ENCODE data around the gene MCL1. TPM values are rescaled to one million over a fixed set of nuclear protein-coding genes. Genes with fewer than 3 reads are reported as not detected.

MCL1 gene
- total and polyA plus RNA-seq, 2 of the 13 experiments (the other 11 are each of a cell fraction or from before 2014, with no cell fraction given) = 69.5 to 125 TPM

DNA sequence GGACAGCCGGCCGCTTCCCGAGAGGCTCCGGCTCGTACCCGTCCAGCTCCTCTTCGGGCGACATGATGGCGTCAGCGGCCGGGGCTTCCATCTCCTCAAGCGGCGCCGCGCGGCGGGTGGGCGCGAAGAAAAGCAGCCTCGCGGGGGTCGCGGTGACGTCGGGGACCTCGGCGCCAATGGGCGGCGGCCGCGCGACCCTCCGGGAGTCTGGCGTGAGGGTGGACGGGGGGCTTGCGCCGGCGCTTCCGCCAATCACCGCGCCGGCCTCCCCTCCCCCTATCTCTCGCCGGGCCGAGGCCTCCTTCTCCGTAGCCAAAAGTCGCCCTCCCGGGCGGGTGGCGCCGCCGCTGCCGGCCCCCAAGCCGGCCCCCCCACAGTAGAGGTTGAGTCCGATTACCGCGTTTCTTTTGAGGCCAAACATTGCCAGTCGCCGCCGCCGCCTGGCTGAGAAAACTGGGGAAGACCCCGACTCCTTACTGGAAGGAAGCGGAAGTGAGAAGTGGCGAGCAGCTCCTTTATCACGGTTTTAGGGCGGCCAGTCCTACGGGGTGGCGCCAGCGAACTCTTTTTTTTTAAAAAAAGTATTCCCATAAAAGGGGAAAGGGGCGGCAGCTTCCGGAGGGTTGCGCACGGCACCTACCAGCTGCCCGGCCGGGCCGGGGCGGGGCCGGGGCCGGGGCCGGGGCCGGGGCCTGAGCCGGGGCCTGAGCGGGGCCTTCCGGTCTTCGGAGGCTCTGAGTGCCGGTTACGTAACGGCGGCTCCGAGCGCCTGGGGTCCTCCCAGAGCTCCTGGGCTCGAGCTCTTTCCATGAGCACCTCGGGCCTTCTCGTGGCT lies at the start of gene MCL1 (continued):
- 0 out of 2 replicates have a peak, but pooled peaks have one; percentile 34 for TF ChIP-seq ZBTB49 (CRISPR knock-in tag; IDR thresholded peaks at IDR 0.05; ENCODE audit: borderline replicate concordance)
- TF ChIP-seq ATF7 (IDR thresholded peaks at IDR 0.05) = no peak
- TF ChIP-seq ATF7 (CRISPR knock-in tag; IDR thresholded peaks at IDR 0.05) = 0 out of 2 replicates have a peak, but pooled peaks have one; percentile 57
- TF ChIP-seq ZGPAT (CRISPR knock-in tag; IDR thresholded peaks at IDR 0.05) = peak; percentile 89
- peak; percentile 65; the same call in 1 of the 2 replicates for TF ChIP-seq ZMYM4 (CRISPR knock-in tag; IDR thresholded peaks at IDR 0.05)
- no peak for TF ChIP-seq ZNF83 (CRISPR knock-in tag; IDR thresholded peaks at IDR 0.05; ENCODE audit: borderline replicate concordance)
- TF ChIP-seq ARID4A (CRISPR knock-in tag; IDR thresholded peaks at IDR 0.05; ENCODE audit: borderline replicate concordance) = peak; percentile 78; the same call in 1 of the 2 replicates
- peak; percentile 37 for TF ChIP-seq HNRNPLL (IDR thresholded peaks at IDR 0.05; ENCODE audit: low read depth, low read length, poor library complexity, severe bottlenecking)
- peak; percentile 85; the same call in 1 of the 2 replicates for TF ChIP-seq SATB2 (CRISPR knock-in tag; IDR thresholded peaks at IDR 0.05)
- TF ChIP-seq ZNF24 (IDR thresholded peaks at IDR 0.05) = 0 out of 2 replicates have a peak, but pooled peaks have one; percentile 37
- peak; percentile 87; the same call in 1 of the 2 replicates for TF ChIP-seq ZFP82 (CRISPR knock-in tag; IDR thresholded peaks at IDR 0.05; ENCODE audit: borderline replicate concordance)
- TF ChIP-seq ISL2 (CRISPR knock-in tag; IDR thresholded peaks at IDR 0.05) = 0 out of 2 replicates have a peak, but pooled peaks have one; percentile 22
- TF ChIP-seq, protein P1, sequence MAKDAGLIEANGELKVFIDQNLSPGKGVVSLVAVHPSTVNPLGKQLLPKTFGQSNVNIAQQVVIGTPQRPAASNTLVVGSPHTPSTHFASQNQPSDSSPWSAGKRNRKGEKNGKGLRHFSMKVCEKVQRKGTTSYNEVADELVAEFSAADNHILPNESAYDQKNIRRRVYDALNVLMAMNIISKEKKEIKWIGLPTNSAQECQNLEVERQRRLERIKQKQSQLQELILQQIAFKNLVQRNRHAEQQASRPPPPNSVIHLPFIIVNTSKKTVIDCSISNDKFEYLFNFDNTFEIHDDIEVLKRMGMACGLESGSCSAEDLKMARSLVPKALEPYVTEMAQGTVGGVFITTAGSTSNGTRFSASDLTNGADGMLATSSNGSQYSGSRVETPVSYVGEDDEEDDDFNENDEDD (CRISPR knock-in tag; IDR thresholded peaks at IDR 0.05; ENCODE audit: borderline replicate concordance) = peak; percentile 0; the same call in 1 of the 2 replicates
- TF ChIP-seq LBX2 (CRISPR knock-in tag; IDR thresholded peaks at IDR 0.05; ENCODE audit: borderline replicate concordance) = no peak
- 0 out of 2 replicates have a peak, but pooled peaks have one; percentile 49 for TF ChIP-seq HOXA9 (CRISPR knock-in tag; IDR thresholded peaks at IDR 0.05; ENCODE audit: borderline replicate concordance)
- peak; percentile 42; the same call in 1 of the 2 replicates for TF ChIP-seq BRD4 (CRISPR knock-in tag; IDR thresholded peaks at IDR 0.05)
